ENCODE measurements around the gene SLC36A1. TPM values are rescaled to one million over a fixed set of nuclear protein-coding genes. Genes with fewer than 3 reads are reported as not detected.
A peak's percentile ranks its signal among the peaks of the same experiment; 100 is the strongest.

The SLC36A1 gene
- total RNA-seq (10 to 100 TPM; 13.4 to 29.6 (median 20.9) TPM), polyA plus RNA-seq (1 to 10 TPM; 1.7 to 3.6 (median 2.0) TPM)
- long read RNA-seq, donor 1, full-length matches to known transcripts, result 1 of 1 reads
- long read RNA-seq, donor 1, partial matches to known transcripts, result 0 of 1 reads
- long read RNA-seq, donor 1, other reads (novel, unspliced or antisense), result 0 of 1 reads
- long read RNA-seq, donor 2, partial matches to known transcripts, result 6 of 6 reads
- long read RNA-seq, donor 2, other reads (novel, unspliced or antisense), result 0 of 6 reads

DNA sequence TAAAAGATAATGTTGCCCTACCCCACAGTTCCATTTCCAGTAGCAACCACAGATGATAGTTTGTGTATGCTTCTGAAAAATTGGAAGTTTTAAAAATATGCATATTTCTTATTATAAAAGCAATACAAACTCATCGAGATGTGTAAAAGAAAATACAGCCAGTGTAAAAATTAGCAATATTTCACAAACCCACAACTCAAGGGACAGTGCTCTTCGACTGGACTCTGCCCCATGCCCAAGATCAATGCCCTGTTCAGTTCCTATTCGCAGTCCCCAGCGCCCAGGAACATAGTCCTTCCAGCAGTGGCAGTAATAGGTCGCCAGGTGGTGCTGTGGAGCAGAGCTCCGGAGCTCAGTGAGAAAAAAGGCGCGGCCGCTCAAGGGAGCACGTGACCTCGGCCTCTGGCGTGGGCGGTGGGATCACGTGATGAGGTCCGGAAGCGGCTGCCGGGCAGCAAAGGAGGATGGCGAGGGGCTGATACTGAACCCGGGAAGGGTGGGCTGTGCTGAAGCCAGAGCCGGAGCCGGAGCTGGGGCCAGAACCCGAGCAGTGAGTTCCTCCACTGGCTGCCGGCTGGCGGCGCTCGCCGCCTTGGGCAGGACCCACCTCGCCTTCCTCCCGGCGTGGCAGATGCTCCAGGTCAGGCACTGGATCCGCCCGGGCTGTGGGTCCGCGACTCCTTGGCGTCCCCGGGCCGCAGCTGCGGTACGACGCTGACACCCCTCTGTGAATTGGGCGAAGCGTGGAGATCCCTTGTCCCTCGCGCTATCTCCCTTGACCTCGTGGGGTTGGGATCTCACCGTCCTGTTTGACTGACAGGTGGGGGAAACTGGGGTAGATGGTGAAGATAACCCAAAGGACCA is at the start of gene SLC36A1:
TSS of gene SLC36A1 (plus strand) at position 430 of the 864 bp plus-strand sequence. CDS start 11,190 bp downstream, outside the sequence.
- H3K4me3 ChIP-seq, result peak within 1 kb of the TSS; percentile 74 to 90 (median 76)
- WGBS, 5 donors, result 0 to 1% (median 0%) methylated on average over 26 to 46 of the region's 46 CpGs
- peaks cover 3 to 31% (median 17%) of the 10 kb centered on the region in 6 donors for H3K4me1 ChIP-seq
- peak within 1 kb of the TSS; percentile 54 to 90 (median 73) for H3K27ac ChIP-seq
- H3K36me3 ChIP-seq, result peaks cover 0 to 17% (median 0%) of the 10 kb centered on the region in 6 donors
- no peaks in the 10 kb centered on the region for H3K9me3 ChIP-seq
- peaks cover 0 to 12% (median 0%) of the 10 kb centered on the region in 7 donors for H3K27me3 ChIP-seq (replicated peaks in 1 of 7)
- DNase-seq, result peak; percentile 98
- TF ChIP-seq CTCF (IDR thresholded peaks at IDR 0.05 in 8 of 11, conservative IDR thresholded peaks at IDR 0.05 in 3 of 11) (peak; percentile 96 to 99 (median 98)), POLR2AphosphoS5 (IDR thresholded peaks at IDR 0.05) (peak; percentile 90 to 92 (median 90)), POLR2A (IDR thresholded peaks at IDR 0.05) (no peak)
- intact Hi-C loops (cut with DNase I; ENCODE audit: low total_unique reads), result loop anchor here (5.0 to 10.0 kb wide), 3 partner anchors 50 to 297 kb away; no protein-coding TSS in a partner anchor

DNA sequence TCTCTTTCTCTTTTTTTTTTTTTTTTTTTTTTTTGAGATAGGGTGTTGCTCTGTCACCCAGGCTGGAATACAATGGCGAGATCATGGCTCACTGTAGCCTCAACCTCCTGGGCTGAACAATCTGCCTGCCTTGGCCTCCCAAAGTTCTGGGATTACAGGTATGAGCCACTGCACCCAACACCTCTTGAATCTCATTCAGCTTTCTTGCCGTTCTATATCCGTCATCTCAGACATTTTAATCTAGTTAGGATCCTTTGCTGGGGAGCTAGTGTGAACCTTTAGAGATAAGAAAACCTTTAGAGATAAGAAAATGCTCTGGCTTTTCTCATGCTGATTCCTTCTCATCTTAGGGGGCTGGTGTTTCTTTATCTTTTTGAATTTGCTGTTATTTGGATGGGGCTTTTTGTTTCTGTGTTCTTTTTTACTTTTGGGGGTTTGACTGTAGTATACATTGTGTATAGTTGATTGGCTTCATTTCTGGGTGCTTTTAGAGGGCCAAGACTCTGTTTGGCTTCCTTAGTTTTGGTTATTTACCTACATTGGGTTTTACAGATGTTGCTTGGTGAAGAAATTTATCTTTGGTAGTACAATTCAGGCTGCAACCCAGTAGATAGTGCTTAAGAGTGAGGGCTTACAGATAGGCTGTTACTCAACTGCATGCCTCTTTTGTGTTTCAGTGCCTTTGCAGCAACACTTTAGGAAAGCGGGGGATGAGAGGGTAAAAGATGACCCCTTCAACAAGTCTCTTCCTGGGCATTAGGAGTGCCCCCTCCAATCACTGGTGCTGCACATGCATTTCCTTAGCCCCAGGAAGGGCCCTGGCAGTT is 41.9 kb upstream of the SLC36A1 start:
- peaks cover 0 to 6% (median 0%) of the 10 kb centered on the region in 6 donors for H3K4me1 ChIP-seq
- intact Hi-C loops (cut with DNase I; ENCODE audit: low total_unique reads), result no loop called here
- no peak for DNase-seq
- H3K36me3 ChIP-seq, result no peaks in the 10 kb centered on the region
- no peak overlapping the region for H3K4me3 ChIP-seq
- peaks cover 0 to 7% (median 0%) of the 10 kb centered on the region in 8 donors for H3K9me3 ChIP-seq
- peaks cover 0 to 48% (median 0%) of the 10 kb centered on the region in 7 donors for H3K27me3 ChIP-seq (replicated peaks in 1 of 7)
- no peak for TF ChIP-seq POLR2AphosphoS5 (IDR thresholded peaks at IDR 0.05)
- no peak for TF ChIP-seq CTCF (IDR thresholded peaks at IDR 0.05 in 8 of 11, conservative IDR thresholded peaks at IDR 0.05 in 3 of 11)
- TF ChIP-seq POLR2A (IDR thresholded peaks at IDR 0.05), result no peak
- 60 to 83% (median 75%) methylated on average over 4 of the region's 4 CpGs for WGBS, 5 donors
- H3K27ac ChIP-seq, result no peak overlapping the region

GRCh38 chr5:151406322-151406947 is 41.0 kb upstream of the SLC36A1 start:
- Histone ChIP-seq H3K27ac (no peak overlapping the region), H3K36me3 (no peaks in the 10 kb centered on the region), H3K4me1 (peaks cover 0 to 6% (median 0%) of the 10 kb centered on the region in 6 donors), H3K4me3 (peak overlapping the region in 1 of 8 donors; percentile 21), H3K27me3 (replicated peaks in 1 of 7) (peaks cover 0 to 54% (median 0%) of the 10 kb centered on the region in 7 donors), H3K9me3 (peaks cover 0 to 2% (median 0%) of the 10 kb centered on the region in 8 donors)
- TF ChIP-seq POLR2AphosphoS5 (IDR thresholded peaks at IDR 0.05) (no peak), POLR2A (IDR thresholded peaks at IDR 0.05) (no peak), CTCF (IDR thresholded peaks at IDR 0.05 in 8 of 11, conservative IDR thresholded peaks at IDR 0.05 in 3 of 11) (peak in 7 of 11 experiments; percentile 10 to 47 (median 37))
- intact Hi-C loops (cut with DNase I; ENCODE audit: low total_unique reads), result no loop called here
- no peak for DNase-seq
- 68 to 75% (median 73%) methylated on average over 7 to 8 of the region's 8 CpGs for WGBS, 5 donors
